GM10266 (cell line): ENCODE results near the gene RAB40AL.
"Not testable (repeated sequence)": the region's sequence is repeated elsewhere in the genome, so short reads cannot be mapped to it uniquely, and the experiment has no call there.

Experiments
- DNase-seq: peaks from one replicate; pipeline ENCODE4 v3.0.0; 2012; ENCODE audit errors: extremely low spot score
- TF ChIP-seq, protein P1 (sequence below): IDR thresholded peaks from 2 replicates; pipeline ENCODE4 v1.5.1; 2012; ENCODE audit warnings: mild to moderate bottlenecking, low read depth; ENCODE audit not compliant: control insufficient read depth, insufficient read depth; ENCODE audit errors: missing control alignments

The RAB40AL gene

DNA sequence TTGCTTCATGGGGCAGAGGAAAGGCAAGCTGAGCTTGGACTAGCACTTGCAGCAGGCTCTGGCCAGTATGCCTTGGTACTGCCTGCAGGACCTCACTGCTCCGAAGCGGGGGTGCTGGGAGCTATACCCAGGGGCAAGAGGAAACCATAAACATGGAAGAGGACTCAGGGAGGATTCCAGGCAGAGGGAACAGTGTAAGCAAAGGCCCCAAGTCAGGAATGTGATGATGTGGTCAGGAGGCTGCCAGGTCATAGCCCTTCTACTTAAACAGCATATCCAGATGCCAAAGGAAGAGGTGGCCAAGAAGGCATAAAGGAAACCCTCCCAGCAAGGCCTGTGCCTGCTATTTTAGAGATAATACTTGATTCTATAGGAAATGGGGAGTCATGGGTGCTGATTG is 31.1 kb downstream of the RAB40AL start:
- TF ChIP-seq, protein P1, sequence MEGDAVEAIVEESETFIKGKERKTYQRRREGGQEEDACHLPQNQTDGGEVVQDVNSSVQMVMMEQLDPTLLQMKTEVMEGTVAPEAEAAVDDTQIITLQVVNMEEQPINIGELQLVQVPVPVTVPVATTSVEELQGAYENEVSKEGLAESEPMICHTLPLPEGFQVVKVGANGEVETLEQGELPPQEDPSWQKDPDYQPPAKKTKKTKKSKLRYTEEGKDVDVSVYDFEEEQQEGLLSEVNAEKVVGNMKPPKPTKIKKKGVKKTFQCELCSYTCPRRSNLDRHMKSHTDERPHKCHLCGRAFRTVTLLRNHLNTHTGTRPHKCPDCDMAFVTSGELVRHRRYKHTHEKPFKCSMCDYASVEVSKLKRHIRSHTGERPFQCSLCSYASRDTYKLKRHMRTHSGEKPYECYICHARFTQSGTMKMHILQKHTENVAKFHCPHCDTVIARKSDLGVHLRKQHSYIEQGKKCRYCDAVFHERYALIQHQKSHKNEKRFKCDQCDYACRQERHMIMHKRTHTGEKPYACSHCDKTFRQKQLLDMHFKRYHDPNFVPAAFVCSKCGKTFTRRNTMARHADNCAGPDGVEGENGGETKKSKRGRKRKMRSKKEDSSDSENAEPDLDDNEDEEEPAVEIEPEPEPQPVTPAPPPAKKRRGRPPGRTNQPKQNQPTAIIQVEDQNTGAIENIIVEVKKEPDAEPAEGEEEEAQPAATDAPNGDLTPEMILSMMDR: no peak
- no peak for DNase-seq

DNA sequence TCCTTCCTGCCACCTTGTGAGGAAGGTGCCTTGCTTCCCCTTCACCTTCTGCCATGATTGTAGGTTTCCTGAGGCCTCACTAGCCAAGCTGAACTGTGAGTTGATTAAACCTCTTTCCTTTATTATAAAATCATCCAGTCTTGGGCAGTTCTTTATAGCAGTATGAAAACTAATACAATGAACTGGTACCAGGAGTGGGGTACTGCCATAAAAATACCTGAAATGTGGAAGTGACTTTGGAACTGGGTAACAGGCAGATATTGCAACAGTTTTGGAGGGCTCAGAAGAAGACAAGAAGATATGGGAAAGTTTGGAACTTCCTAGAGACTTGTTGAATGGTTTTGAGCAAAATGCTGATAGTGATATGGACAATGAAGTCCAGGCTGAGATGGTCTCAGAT is 34.5 kb downstream of the RAB40AL start:
- not testable (repeated sequence) for DNase-seq

DNA sequence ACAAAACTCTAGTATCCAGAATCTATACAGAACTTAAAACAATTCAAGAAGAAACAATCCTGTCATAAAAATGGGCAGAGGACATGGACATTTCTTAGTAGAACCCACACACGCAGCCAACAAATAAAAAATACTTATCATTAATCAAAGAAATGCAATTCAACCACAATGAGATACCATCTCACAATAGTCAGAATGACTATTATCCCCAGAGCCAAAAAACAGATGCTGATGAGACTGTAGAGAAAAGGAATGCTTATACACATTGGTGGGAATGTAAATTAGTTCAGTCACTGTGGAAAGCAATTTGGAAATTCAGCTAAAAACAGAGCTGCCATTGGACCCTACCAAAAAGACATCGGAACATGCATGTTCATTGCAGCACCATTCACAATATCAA is 37.9 kb downstream of the RAB40AL start:
- TF ChIP-seq, protein P1: no peak
- no peak for DNase-seq

DNA sequence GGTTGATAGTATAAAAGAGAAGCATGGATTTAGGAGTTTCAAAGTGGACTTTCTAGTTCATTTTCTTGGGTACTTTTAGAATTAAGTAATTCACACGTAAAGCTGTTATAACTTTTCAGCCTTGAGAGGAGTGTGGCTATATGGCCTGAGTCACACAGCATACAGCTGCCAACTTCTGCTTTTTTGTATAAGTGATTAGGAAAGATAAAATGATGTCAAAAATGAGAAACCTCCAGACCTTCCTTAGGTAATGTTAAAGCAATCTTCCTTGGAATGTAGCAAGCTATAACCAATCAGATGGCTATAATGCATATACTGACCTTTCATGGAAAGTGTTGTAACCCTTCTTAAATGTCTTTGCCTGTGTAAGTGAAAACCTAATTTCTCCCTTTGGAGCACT is 39.2 kb downstream of the RAB40AL start:
- TF ChIP-seq, protein P1: no peak
- DNase-seq: no peak

DNA sequence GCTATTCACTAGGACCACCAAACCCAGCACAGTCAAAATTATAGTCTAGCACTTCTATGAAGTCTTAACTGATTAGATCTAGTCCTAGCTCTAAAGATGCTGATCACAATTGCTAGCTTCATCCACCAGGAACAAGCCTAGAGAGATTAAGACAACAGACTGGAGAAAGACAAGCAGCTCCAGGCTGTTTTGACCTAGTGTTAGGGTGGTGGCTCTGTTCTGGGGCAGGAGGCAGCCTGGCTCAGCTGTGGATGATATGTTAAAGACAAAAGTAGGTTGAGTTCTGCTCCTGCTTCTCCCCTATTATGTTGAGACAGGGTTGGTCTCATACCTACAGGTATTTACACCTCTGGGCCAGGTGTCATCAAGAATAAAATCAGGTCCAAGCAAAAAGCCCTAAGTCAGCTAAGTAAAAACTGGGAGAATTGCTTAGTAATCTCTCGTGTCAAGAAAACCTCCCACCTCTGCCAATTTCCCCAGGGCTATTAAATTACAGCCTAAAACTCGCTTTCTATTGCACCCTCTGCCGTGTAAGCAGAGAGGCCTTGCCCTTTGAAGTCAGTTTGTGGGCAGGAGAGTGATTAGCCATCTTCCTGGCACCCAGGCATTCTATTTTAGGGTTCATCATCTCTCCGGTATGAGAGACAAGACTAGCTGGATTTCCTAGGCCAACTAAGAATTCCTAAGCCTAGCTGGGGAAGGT is 39.9 kb downstream of the RAB40AL start:
- TF ChIP-seq, protein P1: no peak

DNA sequence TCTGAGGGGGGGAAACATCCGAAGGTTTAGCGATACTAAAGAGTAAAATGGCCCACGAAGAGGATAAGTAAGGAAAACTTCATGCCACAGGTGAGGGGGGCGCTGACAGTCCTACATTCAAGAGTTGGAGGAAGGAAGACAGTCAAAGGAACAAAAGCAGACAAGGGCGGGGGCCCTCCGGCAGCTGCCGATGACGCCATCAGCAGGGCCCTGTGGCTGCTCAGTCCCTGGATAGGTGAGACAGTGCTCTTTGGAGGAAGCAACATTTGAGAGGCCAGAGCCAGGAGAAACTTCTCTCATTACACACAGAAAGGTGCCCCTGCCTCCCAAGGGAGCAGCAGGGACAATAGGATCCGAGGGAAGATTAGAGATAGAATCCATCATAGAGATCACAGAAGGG is 41.5 kb downstream of the RAB40AL start:
- TF ChIP-seq, protein P1: no peak
- no peak for DNase-seq

More for the DNA sequence above, 39.9 kb downstream of the RAB40AL start:
- DNase-seq: no peak

DNA sequence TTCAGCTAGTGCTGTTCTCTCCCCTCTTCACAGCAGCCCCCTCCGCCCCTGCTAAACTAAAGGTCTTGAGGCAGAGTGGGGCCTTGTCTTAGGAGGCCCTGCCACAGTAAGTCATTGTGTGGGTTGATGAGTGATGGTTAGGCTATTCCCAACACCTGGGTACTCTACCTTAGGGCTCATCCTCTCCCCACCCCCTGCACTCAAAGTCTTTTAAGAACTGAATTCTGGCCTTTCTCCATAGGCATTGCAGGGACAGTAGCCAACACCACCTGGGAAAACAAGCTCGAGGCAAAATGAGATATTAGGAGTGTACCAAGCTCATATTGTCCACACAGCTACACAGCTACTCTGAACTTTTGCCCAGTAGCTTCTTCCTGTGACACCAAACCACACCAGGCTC is 42.5 kb downstream of the RAB40AL start:
- no peak for DNase-seq
- TF ChIP-seq, protein P1: no peak

DNA sequence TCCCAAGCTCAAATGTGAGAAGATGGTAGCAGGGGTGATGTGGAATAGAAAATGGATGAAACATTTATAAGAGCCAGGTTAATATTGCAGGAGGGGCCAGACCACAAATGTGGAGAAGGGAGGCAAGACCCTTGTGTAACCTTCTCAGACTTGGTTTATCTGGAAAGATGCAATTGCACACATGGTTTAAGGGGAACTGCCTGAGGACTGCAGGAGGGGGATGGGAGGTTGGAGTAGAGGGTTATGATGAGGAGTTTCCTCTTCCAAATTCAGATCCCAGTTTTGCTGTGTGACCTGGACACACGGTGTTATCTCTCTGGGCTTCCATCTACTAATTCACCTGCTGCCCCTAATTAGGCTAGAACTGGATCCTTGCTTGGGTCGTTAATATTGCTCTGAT is 46.1 kb downstream of the RAB40AL start:
- DNase-seq: no peak
- TF ChIP-seq, protein P1: no peak
